Medulla oblongata (tissue), 1 donor: ENCODE measurements around the gene NTSR1.

Experiments used
- DNase-seq: peaks from one replicate; pipeline ENCODE4 v3.0.0-alpha.2; 2015; ENCODE audit errors: extremely low spot score

Gene NTSR1

DNA sequence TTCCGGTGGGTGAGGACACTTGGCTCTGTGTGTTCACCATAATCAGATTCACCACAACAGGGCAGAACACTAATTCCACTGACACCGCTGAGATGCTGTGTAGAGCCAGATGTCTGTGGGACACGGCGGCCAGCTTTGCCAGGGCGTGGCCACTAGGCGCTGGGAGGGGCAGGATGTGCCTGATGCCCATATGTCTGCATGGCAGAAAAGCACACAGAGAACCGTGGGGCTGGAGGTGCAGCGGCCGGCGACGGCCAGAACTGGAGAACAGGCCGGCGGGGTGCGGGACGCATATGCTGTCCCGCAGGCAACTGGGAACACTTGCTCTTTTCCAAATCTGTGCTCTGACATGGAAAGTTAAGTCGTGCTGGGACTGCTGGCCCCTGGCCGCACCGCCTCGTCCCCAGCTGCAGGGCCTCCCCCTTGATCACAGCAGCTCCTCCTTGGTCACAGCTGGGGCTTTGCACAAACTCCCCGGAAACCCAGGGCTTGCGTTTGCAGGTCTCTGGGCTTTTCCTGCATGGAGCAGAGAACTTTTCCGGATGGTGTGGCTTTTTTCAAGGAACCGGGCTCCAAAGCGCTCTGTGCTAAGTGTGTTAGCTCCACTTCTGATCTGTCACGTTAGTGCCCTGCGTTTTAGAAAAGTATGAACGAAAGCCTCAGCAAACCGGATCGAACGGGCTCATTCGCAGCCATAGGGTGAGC lies 31.1 kb downstream of the NTSR1 start:
- no peak for DNase-seq

DNA sequence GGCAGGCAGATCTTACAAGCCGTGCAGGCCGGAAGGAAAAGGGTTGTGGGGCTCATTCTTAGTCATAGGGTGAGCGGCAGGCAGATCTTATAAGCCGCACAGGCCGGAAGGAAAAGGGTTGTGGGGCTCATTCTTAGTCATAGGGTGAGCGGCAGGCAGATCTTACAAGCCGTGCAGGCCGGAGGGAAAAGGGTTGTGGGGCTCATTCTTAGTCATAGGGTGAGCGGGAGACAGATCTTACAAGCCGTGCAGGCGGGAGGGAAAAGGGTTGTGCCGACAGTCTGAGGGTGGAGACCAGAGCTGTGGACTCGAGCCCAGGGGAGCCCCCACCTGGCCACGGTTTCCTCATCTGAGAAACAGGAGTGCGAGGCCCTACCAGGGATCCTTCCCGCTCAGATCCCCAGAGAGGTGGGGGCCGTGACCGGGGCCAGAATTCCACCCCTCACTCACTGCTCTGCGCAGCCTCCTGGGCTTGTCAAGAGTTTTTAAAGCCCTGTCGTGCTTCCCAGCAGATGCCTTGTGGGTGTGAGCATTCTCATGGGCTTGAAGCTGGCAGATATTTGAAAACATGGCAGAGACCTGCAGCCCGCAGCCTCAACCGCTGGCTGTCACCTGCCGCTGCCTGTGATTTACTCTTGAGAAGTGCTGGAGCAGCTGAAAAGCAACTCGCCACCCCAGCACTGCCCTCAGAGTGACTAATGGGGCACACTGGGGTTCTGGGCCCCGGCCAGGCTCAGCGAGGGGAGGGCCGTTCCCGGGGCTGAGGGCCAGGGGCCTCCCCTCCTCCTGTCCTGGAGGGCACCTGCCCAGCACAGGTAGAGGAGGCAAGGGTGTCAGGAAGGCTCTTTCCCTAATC lies 31.9 kb downstream of the NTSR1 start:
- DNase-seq = no peak

DNA sequence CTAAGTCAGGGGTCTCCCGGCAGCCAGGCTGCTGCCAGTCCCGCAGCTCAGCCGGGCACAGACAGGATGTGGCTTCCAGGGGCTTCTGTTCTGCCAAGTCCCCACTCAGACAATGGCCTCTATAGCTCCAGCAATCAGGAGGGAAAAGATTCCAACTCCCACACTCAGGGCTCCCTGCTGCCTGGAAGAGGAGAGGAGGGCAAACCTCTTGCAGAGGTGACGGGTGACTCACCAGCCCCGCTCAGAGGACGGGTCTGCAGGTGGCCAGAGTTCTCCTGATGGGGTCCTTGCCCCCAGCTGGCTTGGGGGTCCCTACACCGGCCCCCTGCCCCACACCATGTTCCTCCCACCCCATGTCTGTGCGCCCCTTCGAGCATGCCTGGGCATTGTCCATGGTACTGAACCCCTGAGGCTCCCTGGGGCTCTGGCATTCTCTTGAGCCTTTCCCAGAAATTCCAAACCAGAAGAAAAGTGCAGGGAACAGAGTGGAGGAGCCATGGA lies 32.6 kb downstream of the NTSR1 start:
- DNase-seq = no peak

DNA sequence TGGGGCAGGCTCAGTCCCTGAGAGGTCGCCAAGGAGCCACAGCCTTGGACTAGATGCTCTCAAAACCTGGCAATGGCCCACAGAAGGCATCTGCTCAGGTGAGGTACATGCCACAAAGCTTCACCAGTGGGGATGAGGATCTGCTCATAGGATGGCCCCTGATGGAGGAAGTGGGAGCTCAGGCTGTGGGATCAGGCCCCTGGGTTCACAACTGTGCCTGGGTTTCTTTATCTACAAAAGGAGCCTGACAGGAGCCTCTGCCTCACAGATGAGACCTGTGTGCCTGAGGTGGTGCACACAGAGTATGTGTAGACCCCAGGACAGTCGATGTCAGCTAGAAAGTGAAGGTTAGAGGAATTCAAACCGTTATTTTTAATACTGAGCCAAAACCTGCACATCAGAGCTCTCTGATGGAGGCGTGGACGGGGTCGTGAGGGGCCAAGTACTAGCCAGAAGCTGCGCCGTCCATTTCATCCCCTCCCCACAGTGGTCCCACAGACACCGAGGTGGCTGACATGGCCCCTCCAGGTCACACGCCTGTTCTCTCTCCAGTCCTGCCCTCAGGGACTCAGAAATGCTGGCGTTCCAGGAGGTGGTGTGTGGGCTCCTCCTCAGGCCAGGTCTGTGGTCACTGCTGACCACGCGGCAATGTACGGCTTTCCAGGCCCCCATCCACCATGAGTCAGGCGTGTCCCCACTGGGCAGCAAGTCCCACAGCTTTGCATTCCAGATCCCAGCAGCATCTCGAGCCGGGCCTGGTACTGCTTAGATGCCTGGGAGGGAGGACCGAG lies 33.3 kb downstream of the NTSR1 start:
- no peak for DNase-seq

DNA sequence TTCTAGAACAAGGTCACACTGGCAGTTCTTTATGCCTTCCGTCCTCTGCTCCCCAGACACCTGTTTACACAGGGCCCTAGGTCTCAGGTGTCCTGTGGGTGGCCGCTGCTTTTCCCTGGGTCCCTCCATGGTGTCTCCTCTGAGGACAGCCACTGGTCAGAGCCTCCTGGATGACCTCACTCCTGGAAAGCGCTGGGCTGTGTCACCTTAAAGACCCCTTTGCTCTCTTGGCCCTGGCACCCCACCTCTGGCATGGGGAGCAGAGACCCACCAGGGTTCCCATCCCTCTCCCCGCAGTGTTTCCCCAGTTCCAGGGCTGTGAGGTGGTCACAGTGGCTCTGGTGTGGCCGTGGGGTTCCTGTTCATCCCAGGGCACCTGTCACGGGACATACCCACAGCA lies 33.9 kb downstream of the NTSR1 start:
- DNase-seq = no peak

DNA sequence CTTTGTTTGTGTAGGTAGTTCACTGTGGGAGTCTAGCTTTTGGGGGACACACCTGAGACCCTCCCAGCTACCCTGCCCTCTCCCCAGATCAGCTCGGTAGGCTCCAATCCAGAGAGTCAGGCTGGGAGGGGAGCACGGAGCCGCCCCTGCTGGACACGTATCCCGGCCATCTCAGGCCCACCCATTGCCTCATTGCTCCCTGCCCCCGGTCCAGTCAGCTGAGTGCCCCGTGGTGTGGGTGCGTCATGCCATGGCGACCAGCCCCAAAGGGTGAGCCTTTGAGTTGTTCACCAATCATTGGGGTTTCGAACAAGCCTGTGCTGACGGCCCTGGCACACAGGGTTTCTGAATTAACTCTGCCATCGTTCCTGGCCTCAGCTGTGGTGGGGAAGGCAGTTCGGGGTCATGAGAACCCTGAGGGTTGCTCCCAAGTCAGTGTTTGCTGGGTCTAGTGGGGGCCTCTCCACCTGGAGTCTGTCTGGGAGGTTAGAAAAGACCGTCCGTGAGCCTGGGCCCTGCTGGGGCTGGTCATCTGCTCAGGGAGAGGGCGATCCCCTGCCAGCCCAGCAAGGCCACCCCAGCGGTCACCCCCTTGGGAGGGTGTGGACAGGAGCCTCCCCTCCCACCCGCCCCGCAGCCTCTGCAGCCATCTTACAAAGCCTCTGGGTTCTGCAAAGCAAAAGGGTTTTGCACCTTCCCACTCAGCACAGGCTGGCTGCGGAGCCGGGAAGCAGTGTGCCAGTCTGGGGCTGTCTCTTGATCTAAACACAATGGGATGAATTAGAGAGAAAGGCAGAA lies 34.5 kb downstream of the NTSR1 start:
- no peak for DNase-seq

DNA sequence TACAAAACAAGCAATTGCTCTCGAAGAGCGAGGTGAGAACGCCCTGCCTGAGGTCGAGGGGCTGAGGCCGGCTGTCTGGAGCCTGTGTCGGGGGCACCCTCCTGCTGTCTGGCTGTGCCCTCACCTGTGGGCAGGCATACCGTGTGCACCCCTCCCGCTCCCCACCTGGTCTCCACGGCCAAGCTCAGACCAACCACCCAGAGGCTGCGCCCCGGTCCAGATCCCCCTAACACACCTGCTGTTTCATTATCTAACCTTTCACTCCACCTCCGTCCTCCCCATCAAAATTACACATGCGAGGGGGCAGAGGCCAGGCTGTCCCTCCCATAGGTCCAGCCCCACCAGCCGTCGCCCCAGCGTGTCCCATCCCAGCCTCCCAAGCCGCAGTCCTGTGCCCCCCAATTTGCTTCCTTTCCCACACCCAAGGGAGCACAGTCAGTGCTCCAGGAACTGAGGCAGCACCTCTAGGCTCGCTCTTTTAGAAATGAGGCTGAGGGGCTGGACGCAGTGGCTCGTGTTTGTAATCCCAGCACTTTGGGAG lies 35.2 kb downstream of the NTSR1 start:
- DNase-seq = no peak

DNA sequence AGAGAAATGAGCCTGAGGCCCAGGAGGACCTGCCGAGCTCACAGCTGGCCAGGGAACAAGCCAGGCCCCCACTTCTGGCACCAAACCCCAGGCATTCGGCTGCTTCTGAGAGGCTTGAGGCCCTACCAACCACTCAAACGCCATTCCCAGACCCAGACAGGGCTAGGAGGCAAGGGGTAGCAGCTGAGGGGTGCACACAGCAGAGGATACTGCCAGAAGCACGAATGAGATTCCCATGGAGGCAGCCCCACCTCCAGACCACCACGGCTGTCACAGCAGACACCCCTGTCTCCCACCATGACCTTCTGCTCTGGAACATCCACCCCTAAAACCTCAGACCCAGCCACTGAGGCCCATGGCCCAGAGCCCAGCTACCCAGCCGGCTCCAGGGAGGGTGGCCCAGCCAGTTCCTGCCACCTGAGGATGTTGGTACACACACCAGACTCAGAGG lies 36.1 kb downstream of the NTSR1 start:
- DNase-seq = no peak

DNA sequence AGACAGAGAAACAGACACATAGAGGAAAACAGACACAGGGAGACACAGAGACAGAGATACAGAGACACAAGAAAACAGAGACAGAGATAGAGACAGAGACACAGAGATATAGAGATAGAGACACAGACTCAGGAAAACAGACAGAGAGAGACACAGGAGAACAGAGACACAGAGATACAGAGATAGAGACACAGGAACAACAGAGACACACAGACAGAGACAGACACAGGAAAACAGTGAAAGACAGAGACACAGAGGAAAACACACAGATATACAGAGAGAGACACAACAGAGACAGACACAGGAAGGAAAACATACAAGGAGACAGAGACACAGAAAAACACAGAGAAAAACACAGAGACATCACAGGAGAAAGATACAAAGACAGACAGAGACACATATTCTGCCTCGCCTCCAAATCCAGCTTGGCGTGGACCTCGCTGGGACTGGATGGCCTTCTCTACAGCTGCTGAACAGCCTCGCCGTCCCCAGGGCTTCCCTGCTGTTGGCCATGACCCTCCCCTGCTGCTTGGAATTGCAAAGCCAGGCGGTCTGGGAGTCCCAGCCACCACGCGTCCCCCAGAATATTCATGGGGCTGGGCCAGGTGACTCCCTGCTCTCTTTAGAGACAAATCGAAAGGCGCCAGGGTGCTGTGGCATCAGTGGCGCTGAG lies 36.8 kb downstream of the NTSR1 start:
- no peak for DNase-seq

DNA sequence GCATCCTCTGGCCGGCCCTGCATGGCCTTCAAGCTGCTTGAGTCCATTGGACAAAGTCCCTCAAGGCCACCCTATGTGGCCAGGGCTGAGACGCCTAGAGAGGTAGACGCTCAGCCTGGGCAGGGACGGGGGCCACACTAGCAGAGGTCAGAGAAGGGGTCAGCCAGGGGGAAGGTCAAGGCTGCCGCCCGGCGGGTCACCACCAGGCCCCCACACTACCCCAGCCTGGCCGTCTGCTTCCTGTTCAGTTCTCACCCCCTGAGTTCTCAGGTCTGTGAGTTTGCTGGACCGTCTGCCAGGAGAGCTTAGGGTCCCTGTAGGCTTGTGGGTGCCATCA lies 37.3 kb downstream of the NTSR1 start:
- no peak for DNase-seq

DNA sequence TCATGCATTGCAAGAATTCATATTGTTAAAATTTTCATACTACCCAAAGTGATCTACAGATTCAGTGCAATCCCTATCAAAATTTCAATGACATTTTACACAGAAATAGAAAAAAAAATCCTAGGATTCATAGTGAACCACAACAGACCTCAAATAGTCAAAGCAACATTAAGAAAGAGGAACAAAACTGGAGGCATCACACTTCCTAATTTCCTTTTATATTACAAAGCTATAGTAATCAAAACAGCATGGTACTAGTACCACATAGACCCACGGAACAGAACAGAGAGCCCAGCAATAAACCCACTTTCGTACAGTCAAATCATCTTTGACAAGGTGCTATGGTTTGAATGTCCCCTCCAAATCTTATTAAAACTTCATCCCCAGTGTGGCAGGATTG lies 39.7 kb downstream of the NTSR1 start:
- no peak for DNase-seq

DNA sequence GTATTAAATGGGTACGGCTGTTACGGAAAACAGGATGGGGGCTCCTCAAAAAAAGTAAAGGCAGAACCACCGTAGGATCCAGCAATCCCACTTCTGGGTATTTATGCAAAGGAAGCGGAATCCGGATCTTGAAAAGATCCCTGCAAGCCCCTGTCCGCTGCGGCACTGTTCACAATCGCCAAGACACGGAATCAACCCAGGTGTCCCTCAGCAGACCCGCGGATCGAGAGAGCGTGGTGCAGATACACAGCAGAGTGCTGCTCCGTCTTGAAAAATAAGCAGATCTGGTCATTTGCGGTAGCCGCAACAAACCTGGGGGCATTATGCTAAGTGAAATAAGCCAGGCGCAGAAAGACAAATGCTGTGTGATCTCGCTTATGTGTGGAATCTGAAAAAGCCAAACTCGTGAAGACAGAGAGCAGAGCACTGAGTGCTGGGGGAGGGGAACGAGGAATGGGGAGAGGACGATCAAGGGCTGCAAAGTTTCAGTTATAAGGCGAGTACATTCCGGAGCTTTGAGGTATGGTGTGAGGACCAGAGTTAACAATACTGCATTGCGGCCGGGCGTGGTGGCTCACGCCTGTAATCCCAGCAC lies 41.3 kb downstream of the NTSR1 start:
- no peak for DNase-seq

DNA sequence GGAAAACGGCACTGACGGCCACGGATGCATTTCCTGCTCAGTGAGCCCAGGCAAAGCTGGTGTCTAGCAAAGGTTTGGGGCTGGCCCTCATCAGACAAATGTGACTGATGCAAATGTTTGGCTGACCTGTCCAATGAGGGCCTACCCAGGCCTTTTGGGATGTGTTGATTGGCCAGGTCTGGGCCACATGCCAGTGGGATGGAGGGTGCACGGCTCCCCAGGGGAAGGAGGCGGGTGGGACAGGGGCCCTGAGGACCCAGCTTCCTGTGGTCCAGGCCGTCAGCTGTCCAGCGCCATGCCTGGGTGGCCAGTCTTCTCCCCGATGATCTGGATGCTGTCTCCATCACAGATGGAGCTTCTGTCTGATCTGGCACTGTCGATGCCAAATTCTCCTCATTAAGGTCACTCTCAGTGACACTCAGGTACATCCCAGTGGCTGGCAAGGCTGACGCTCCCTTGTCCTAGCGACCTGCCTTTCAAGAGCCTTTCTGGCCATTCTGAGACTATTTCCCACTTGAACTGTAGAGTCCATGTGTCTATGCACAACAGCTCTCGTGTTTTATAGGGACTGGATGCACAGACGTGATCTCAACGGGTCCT lies 43.0 kb downstream of the NTSR1 start:
- DNase-seq = no peak

DNA sequence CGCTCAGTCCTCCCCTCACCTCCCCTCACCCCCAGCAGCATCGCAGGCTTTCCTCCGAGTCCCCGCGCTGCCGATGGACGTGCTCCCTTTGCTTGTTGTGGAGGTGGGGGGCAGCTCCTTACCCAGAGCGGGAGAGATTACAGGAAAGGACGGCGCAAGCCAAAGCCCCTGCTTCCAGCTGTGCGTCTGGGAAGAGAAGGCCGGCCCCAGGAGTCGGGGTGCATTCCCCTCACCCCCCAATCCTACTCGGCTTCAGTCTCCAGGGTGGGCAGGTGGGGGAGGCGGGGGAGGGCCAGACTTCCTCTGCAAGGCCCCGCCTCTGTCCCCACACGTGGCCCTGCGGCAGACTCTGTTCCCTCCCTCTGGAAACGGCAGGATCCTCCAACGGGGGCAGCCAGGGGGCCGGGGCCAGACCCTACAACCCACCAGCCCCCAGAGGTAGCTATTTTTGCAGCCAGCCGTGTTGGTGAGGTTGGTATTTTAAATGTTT lies 43.6 kb downstream of the NTSR1 start:
- no peak for DNase-seq

DNA sequence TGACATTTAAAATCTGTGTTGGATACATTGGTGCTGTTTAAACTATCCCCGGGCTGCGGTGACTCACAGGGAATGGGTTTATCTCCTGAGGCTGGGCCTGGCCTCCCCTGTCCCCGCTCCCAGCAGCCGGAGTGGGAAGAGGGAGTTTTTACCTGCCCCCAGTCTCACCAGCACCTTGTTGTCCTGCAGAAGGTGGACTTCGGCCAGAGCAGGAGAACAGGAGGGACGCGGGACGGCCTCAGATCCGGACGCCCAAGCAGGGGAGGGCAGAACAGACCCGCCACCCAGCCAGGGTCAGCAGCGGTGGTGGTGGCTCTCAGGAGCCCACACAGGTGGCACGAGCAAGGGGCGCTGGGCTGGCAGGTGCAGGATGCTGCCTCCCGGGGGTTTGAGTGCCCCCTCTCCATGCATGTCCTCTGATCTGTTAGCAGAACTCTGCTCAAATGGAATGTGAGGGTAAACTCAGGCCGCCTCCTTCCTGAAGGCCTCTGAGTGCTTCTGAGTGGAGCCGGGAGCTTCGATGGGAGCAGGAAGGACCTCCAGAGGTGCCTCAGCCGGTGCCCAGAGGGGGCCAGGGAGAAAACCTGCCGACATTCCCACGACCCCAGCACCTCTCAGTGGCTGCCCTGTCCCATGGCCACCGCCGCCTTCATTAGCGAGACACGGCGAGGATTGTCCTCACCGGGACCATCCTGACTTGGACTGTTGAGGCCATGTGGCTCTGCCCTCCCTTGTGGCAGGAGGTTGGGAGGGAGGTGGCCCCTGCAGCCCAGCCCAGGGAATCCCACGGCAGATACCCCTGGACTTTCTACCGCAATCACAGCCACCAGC lies 44.2 kb downstream of the NTSR1 start:
- no peak for DNase-seq

DNA sequence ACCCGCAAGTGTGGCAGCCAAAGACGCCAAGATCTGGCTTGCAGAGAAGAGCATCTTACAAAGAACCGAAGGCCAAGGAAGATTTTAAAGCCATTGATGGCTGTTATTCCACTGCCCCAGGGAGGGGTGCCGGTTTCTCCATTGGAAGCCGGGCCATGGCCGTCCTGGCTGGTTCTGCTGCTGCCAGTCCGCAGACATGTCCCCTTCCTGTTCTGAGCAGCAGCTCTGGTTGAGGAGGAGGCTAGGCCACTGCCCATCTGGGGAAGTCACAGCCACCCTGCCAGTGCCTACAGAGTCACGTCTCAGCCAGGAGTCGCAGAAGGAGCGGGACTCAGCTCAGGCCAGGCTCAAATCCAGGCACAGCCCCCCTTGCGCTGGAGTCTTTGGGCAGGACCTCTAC lies 45.0 kb downstream of the NTSR1 start:
- DNase-seq = no peak

DNA sequence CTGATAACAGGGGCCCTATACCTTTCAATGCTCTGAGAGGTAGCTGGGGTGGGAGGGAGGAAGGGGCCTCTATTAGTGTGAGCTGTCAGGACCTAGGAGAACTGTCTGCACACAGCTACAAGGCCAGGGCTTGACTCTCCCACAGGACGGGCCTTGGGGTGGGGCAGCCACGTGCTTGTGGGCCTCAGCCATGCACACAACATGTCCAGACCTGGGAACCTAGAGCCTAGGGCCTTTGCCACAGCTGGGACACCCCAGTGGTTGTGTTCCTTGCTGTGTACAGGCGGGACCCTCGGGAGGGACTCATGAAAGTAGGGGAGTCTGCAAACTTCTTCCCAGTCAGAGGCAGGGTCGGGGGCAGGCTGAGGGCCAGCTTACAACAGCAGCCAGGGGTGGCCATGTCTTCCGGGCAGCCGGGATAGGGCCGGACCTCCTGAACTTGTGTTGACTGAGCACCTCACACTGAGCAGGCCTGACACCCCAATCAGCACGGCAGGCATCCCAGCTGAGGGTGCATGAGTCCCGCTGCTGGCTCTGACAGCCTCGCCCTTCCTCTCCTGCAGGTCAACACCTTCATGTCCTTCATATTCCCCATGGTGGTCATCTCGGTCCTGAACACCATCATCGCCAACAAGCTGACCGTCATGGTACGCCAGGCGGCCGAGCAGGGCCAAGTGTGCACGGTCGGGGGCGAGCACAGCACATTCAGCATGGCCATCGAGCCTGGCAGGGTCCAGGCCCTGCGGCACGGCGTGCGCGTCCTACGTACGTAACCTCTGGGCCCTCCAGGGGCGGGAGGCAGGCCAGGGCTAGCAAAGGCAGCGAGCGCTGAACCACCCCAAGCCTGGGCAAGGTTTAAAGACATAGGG lies 45.7 kb downstream of the NTSR1 start:
- DNase-seq = no peak

DNA sequence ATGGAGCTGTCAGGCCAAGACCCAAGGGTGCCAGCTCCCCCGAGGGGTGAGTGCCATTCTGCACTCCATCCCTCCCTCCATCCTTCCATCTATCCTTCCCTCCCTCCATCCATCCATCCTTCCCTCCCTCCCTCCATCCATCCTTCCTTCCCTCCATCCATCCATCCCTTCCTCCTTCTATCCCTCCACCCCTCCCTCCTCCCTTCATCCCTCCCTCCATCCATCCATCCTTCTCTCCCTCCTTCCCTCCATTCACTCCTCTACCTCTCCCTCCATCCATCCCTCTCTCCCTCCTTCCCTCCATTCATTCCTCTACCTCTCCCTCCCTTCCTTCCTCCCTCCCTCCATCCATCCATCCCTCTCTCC lies 46.3 kb downstream of the NTSR1 start:
- no peak for DNase-seq
